Measurements from ENCODE around the gene SNCB. TPM values are rescaled to one million over a fixed set of nuclear protein-coding genes. Genes with fewer than 3 reads are reported as not detected.
A peak's percentile ranks its signal among the peaks of the same experiment; 100 is the strongest.

Gene SNCB
- total RNA-seq, 1 donor from 2014 or later: 0.44 TPM

DNA sequence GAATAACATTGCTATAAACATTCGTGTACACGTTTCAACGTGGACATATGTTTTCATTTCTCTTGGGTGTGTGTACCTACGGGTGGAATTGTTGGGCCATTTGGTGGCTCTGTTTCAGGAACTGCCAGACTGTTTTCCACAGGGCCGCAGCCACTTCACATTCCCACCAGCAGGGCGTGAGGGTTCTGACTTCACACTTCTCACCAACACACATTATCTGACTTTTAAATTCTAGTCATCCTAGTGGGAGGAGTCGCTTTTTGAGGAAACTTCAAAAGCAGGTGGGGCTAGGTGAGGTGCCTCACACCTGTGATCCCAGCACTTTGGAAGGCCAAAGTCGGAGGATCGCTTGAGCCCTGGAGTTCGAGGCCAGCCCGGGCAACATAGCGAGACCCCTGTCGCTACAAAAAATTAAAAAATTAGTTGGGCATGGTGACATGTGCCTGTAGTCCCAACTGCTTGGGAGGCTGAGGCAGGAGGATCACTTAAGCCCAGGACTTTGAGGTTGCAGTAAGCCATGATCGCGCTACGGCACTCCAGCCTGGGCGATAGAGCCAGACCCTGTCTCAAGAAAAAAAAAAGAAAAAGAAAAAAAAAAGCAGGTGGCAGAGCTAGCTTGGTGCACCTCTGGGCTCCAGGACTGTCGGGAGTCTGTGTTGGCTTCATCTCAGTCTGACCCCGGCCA lies 45.5 kb upstream of the SNCB start:
- intact Hi-C loops (cut with micrococcal nuclease): no loop called here
- no peaks in the 10 kb centered on the region for H3K9me3 ChIP-seq (replicated peaks)
- no peak overlapping the region for H3K4me3 ChIP-seq
- peaks cover 54% of the 10 kb centered on the region for H3K4me1 ChIP-seq
- H3K27me3 ChIP-seq (ENCODE audit: low read depth): peaks cover 53% of the 10 kb centered on the region
- H3K27ac ChIP-seq (replicated peaks): no peak overlapping the region
- TF ChIP-seq CTCF (IDR thresholded peaks at IDR 0.05; ENCODE audit: borderline replicate concordance): peak; percentile 51
- DNase-seq: no peak
- H3K36me3 ChIP-seq: no peaks in the 10 kb centered on the region

- TF ChIP-seq CTCF (IDR thresholded peaks at IDR 0.05; ENCODE audit: borderline replicate concordance): no peak
- Histone ChIP-seq H3K27ac (replicated peaks) (no peak overlapping the region), H3K4me1 (peaks cover 47% of the 10 kb centered on the region), H3K36me3 (no peaks in the 10 kb centered on the region), H3K27me3 (ENCODE audit: low read depth) (peaks cover 53% of the 10 kb centered on the region), H3K9me3 (replicated peaks) (no peaks in the 10 kb centered on the region), H3K4me3 (no peak overlapping the region)
- intact Hi-C loops (cut with micrococcal nuclease): no loop called here
- DNase-seq: no peak
Measured at GRCh38 chr5:176674799-176675198, 44.5 kb upstream of the SNCB start.

GRCh38 chr5:176673651-176674583 lies 43.6 kb upstream of the SNCB start:
- Histone ChIP-seq H3K4me3 (no peak overlapping the region), H3K36me3 (no peaks in the 10 kb centered on the region), H3K9me3 (replicated peaks) (no peaks in the 10 kb centered on the region), H3K4me1 (peaks cover 38% of the 10 kb centered on the region), H3K27ac (replicated peaks) (no peak overlapping the region), H3K27me3 (ENCODE audit: low read depth) (peaks cover 53% of the 10 kb centered on the region)
- no peak for TF ChIP-seq CTCF (IDR thresholded peaks at IDR 0.05; ENCODE audit: borderline replicate concordance)
- intact Hi-C loops (cut with micrococcal nuclease): no loop called here
- no peak for DNase-seq

DNA sequence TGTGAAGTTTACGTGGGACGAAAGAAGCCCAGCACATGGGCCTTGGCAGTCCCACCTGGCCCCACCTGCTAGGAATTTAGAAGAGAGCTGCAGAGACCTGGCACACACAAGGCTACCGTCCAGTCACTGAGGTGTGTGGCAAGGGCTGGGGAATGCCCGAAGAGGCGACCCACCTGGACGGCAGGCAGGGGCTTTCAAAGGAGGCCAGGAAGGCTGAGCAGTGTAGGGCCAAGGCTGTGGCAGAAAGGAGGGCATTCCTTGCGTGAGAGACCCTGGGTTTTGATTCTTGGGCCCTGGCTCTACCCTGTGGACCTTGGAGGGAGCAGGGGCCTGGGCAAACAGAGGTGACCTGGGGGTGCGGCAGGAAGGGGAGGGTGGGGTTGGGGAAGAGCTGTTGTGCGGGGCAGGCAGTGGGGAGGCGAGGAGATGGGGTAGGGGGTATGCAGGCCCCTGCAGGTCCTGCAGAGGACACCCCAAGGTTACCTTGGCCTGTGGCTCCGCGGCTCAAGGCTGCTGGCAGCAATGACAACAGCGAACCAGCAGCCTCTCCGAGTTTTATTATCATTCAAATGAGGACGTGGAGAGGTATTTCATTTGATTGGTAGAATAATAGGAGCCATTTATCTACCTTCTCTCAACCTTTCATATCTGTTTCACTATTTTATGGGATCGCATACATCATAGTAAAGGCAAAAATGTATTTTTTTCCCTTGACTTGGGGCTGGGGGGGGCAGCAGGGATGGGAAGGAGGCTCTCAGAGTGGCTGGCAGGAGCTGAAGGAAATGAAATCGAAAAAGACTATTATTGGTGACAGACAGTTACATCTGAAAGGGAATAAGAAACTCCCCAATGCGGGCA lies 41.8 kb upstream of the SNCB start:
- intact Hi-C loops (cut with micrococcal nuclease): no loop called here
- no peak for DNase-seq
- no peak overlapping the region for H3K4me3 ChIP-seq

More for the DNA sequence above, 41.8 kb upstream of the SNCB start:
- TF ChIP-seq CTCF (IDR thresholded peaks at IDR 0.05; ENCODE audit: borderline replicate concordance): no peak
- H3K4me1 ChIP-seq: peaks cover 20% of the 10 kb centered on the region
- H3K36me3 ChIP-seq: no peaks in the 10 kb centered on the region
- no peak overlapping the region for H3K27ac ChIP-seq (replicated peaks)
- H3K27me3 ChIP-seq (ENCODE audit: low read depth): peaks cover 64% of the 10 kb centered on the region
- H3K9me3 ChIP-seq (replicated peaks): no peaks in the 10 kb centered on the region

All from left ventricle myocardium inferior (tissue), 1 donor.